K562 (cell line): ENCODE data around the gene ELK4. TPM values are rescaled to one million over a fixed set of nuclear protein-coding genes. Genes with fewer than 3 reads are reported as not detected.

ENCODE experiments used
- ASH1L ChIP-seq: fragments of 450-650 bp; IDR thresholded peaks from 2 replicates; pipeline ENCODE4 v1.6.1; 2018; ENCODE audit warnings: borderline replicate concordance, mild to moderate bottlenecking, low read depth; ENCODE audit not compliant: partially characterized antibody
- CBX3 ChIP-seq, 2 experiments: IDR thresholded peaks; 1 replicate in 1 of 2; 2 replicates in 1 of 2; pipeline ENCODE4 v1.6.1; 2012; ENCODE audit warnings: inconsistent platforms in 2 of 2, low read length in 2 of 2, borderline replicate concordance in 1 of 2, control low read depth in 1 of 2
- MEIS2 ChIP-seq: fragments of 450-650 bp; IDR thresholded peaks from 2 replicates; pipeline ENCODE4 v1.6.1; 2014; ENCODE audit warnings: mild to moderate bottlenecking; ENCODE audit not compliant: partially characterized antibody
- MNT ChIP-seq, 2 experiments: fragments of 450-650 bp; conservative IDR thresholded peaks; 2 replicates each; pipeline ENCODE4 v1.6.1; 2017; ENCODE audit warnings: mild to moderate bottlenecking in 2 of 2, moderate library complexity in 2 of 2
- POLR3A ChIP-seq: IDR thresholded peaks from 2 replicates; pipeline ENCODE4 v1.6.1; 2011; ENCODE audit warnings: borderline replicate concordance, mild to moderate bottlenecking, moderate library complexity; ENCODE audit not compliant: insufficient read length, insufficient read depth; ENCODE audit errors: extremely low read depth
- PTBP1 ChIP-seq: fragments of 200-400 bp; formaldehyde crosslinking; IDR thresholded peaks from 2 replicates; pipeline ENCODE4 v1.6.1; 2017; ENCODE audit warnings: low read depth, low read length
- SIRT6 ChIP-seq: IDR thresholded peaks from one replicate; pipeline ENCODE4 v1.6.1; 2012; ENCODE audit warnings: low read depth, mild to moderate bottlenecking, control low read depth, inconsistent platforms, low read length, moderate library complexity
- SMAD3 ChIP-seq: fragments of 450-650 bp; formaldehyde crosslinking; conservative IDR thresholded peaks from 2 replicates; pipeline ENCODE4 v1.4.0; 2020; ENCODE audit warnings: mild to moderate bottlenecking
- SRSF1 ChIP-seq: fragments of 200-400 bp; formaldehyde crosslinking; IDR thresholded peaks from 2 replicates; pipeline ENCODE4 v1.6.1; 2017; ENCODE audit warnings: mild to moderate bottlenecking, low read depth, low read length, moderate library complexity
- SRSF3 ChIP-seq: fragments of 200-400 bp; formaldehyde crosslinking; IDR thresholded peaks from 2 replicates; pipeline ENCODE4 v1.6.1; 2016; ENCODE audit warnings: mild to moderate bottlenecking, low read length, moderate library complexity; ENCODE audit not compliant: insufficient read depth
- SRSF9 ChIP-seq: fragments of 200-400 bp; formaldehyde crosslinking; IDR thresholded peaks from 2 replicates; pipeline ENCODE4 v1.6.1; 2017; ENCODE audit warnings: low read depth, low read length, borderline replicate concordance
- TEAD2 ChIP-seq: fragments of 450-650 bp; IDR thresholded peaks from 2 replicates; pipeline ENCODE4 v1.6.1; 2016; ENCODE audit warnings: missing genetic modification characterization, control low read depth, missing compliant biosample characterization
- TFE3 ChIP-seq: fragments of 450-650 bp; formaldehyde crosslinking; IDR thresholded peaks from 2 replicates; pipeline ENCODE4 v1.4.0; 2020; ENCODE audit warnings: mild to moderate bottlenecking, mixed read lengths
- ZBED1 ChIP-seq: IDR thresholded peaks from 2 replicates; pipeline ENCODE4 v1.6.1; 2014
- ZBTB49 ChIP-seq: sonication (generic); formaldehyde crosslinking; IDR thresholded peaks from 2 replicates; pipeline ENCODE4 v1.8.0; 2022; ENCODE audit warnings: missing genetic modification reagents, mild to moderate bottlenecking, borderline replicate concordance
- ZHX1 ChIP-seq: fragments of 150-350 bp; conservative IDR thresholded peaks from 2 replicates; pipeline ENCODE4 v1.6.1; 2014; ENCODE audit warnings: low read length
- ZNF263 ChIP-seq: sonication (generic); formaldehyde crosslinking; IDR thresholded peaks from 2 replicates; pipeline ENCODE4 v1.8.0; 2022; ENCODE audit warnings: mild to moderate bottlenecking, missing genetic modification reagents, borderline replicate concordance
- ZNF408 ChIP-seq: fragments of 250-450 bp; sonication (Bioruptor Pico); IDR thresholded peaks from 2 replicates; pipeline ENCODE4 v1.4.0; 2020; ENCODE audit warnings: low read depth, mild to moderate bottlenecking, moderate library complexity
- ZNF699 ChIP-seq: fragments of 250-450 bp; sonication (Bioruptor Pico); IDR thresholded peaks from 2 replicates; pipeline ENCODE4 v1.8.0; 2021; ENCODE audit warnings: mild to moderate bottlenecking, moderate library complexity; ENCODE audit not compliant: insufficient replicate concordance
- polyA plus RNA-seq, 8 experiments: library from polyadenylated mRNA; depleted of rRNA in 4 of 8; stranded (reverse) in 5 of 8; unstranded in 3 of 8; fragments of >200 nt; fragmentation: Nextera tagmentation in 2 of 8; fragmentation: Illumina TruSeq in 1 of 8; extraction: Ambion mirVana in 2 of 8; extraction: Trizol in 1 of 8; gene quantifications; 2 replicates each; pipeline versions ENCODE4 v1.2.1 to v1.2.3, GENCODE V29; 2011 to 2014; ENCODE audit warnings: inconsistent platforms in 1 of 8, missing spikeins in 1 of 8
- total RNA-seq, 7 experiments: library from RNA; depleted of rRNA in 6 of 7; stranded (reverse); fragments of >200 nt in 6 of 7; fragmentation: Illumina TruSeq in 2 of 7; extraction: Trizol in 2 of 7; gene quantifications; 2 replicates each; pipeline versions ENCODE4 v1.2.1 to v1.2.3, GENCODE V29; 2011 to 2021; ENCODE audit warnings: low replicate concordance in 1 of 7

The ELK4 gene
- total and polyA plus RNA-seq, 9 of the 15 experiments (the other 6 are each of a cell fraction or from before 2014, with no cell fraction given): 2.0 to 21.7 (median 9.2) TPM

- no peak for TF ChIP-seq TFE3 (CRISPR knock-in tag)
- TF ChIP-seq MNT (conservative IDR thresholded peaks at IDR 0.05): peak; percentile 74 to 88
- TF ChIP-seq ZBTB49 (CRISPR knock-in tag): no peak
- TF ChIP-seq SMAD3 (CRISPR knock-in tag): no peak
- TF ChIP-seq TEAD2 (tag): no peak
- TF ChIP-seq ASH1L: no peak
- TF ChIP-seq SIRT6: no peak
- no peak for TF ChIP-seq POLR3A
- TF ChIP-seq ZHX1: no peak
- no peak for TF ChIP-seq MEIS2
- TF ChIP-seq CBX3 (IDR thresholded peaks at IDR 0.05; ENCODE audit: borderline replicate concordance in 1 of 2, low read length in 2 of 2): peak in 1 of 2 experiments; percentile 18; a peak in 1 of 3 replicates
- no peak for TF ChIP-seq ZBED1
- no peak for TF ChIP-seq SRSF1
- TF ChIP-seq PTBP1: 0 out of 2 replicates have a peak, but pooled peaks have one; percentile 53
- no peak for TF ChIP-seq ZNF408 (CRISPR knock-in tag)
- no peak for TF ChIP-seq SRSF3
- no peak for TF ChIP-seq ZNF699 (CRISPR knock-in tag)
- TF ChIP-seq SRSF9: no peak
- peak; percentile 44; the same call in 1 of the 2 replicates for TF ChIP-seq ZNF263 (CRISPR knock-in tag)
These were observed 622 bp downstream of the ELK4 start (continued) for GRCh38 chr1:205631010-205631767.
